NCI-H1105 (cell line): ENCODE data around the gene IDH1.
"Not testable (repeated sequence)": the region's sequence is repeated elsewhere in the genome, so short reads cannot be mapped to it uniquely, and the experiment has no call there.

Source experiments
- DNase-seq: peaks from one replicate; lab custom pipeline; 2025; lab: John Stamatoyannopoulos, UW

The IDH1 gene

GRCh38 chr2:208221873-208222272 is 33.0 kb downstream of the IDH1 start:
- not testable (repeated sequence) for DNase-seq

DNA sequence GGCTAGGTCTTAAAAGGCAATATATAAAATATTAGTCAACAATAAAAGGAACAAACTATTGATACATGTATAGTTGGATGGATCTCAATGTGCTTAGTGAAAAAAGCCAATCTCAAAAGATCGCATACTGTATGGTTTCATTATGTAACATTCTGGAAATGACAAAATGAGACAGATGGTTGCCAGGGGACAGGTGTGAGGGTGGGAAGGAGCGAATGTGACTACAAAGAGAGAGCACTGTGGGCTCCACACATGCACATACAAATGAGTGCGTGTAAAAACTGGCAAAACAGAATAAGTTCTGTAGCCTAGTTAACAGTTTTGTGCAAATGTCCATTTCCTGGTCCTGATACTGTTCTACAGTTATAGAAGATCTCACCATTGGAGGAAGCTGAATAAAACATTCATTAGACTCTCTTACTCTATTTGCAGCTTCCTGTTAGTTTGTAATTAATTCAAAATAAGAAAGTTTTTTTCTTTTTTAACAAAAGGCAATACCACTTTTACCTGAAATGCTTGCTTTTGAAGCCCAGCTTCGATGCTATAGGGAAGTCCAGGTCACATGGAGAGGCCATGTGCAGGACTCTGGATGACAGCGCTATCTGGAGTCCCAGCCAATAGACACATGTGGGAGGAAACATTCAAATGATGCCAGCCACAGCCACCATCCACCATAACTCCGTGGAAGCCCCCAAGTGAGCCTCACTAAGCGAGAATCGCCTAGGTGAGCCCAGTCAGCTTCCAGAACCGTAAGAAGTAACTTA is 44.0 kb downstream of the IDH1 start:
- DNase-seq = no peak

GRCh38 chr2:208208335-208209085 is 46.4 kb downstream of the IDH1 start:
- no peak for DNase-seq

DNA sequence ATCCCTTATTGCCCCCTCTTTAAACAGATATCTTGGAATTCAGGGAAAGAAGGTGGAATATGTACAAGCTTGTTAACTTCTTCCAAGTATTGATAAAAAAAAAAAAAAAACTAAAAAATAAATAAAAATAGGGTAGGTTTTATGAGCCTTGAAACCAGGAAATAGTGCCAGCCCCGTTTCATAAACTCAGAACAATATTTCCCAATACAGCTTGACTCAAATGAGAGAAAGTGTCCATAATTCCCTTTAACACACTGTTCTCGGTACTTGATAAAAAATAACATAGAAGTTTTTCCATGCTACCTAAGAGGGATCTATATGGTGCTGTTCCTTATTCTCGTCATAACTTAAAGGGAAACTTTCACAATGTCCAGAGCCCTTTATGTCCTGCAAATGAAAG is 47.1 kb downstream of the IDH1 start:
- no peak for DNase-seq

DNA sequence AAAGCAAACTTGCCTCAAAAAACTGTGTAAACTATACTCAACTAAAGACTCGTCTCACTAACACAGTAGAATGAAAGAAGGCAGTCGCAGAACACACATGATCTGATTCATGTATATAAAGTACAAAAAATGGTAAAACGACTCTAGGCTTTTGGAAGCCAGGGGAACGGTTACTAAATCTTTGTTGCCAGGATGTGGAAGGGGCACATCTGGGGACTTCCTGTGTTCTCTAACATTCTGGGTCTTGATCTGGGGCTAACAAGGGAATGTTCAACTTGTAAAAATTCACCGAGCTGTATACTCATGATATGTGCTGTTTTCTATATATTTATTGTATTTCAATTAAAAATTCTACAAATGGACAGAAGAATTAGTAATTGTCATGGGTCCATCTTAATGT is 50.7 kb downstream of the IDH1 start:
- DNase-seq = no peak

- DNase-seq = no peak
Measured at GRCh38 chr2:208195531-208195930, 59.3 kb downstream of the IDH1 start.

DNA sequence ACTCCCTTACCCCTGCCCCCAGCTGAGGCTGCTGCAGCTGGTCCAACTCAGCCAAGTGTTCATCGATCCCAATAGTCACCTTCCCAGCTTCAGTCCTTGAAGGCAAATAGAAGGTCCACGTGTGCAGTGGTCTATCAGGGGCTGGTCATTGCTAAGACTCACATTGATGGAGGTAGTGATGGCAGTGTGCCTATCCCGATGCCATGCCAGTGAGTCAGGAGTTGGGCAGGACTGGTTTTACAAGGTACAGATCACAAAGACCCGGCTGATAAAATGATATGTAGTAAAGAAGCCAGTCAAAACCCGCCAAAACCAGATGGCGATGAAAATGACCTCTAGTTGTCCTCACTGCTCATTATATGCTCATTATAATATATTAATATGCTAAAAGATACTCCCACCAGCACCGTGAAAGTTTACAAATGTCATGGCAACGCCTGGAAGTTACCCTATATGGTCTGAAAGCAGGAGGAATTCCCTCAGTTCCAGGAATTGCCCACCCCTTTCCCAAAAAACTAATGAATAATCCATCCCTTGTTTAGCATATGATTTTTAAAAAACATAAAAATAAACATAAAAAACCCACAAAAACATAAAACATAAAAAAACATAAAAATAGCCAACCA is 62.1 kb downstream of the IDH1 start:
- no peak for DNase-seq

DNA sequence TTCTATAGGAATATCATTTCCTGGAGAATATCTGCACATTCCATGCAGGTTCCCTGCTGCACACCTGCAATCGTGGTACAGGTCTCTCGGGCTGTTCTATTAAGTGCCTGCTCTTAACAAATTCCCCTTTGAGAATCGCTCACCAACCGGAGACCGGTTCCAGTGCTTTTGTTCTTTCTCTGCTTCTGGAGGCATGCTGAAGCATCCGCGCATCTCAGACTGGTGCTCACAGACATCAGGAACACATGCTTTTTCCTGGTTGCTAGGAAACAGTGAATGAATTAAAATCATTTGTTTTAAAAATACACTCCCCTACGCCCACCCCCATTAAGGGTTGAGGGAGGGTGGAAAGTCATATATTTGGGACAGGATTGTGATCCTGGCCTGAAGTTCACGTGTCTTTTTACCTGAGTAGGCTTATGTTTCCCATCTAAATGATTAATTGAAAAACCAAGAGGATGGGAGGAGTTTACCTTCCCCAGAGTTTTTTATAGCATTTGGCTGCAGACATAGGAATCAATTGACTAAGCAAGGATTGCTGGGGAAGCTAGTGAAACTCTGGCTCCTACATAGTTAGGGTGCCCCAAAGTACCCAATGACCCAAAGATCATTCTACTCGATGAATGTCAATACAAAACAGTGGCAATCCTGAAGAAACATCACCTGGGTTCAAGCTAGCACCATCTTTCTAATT is 64.9 kb downstream of the IDH1 start, which contains the start of gene C2orf80:
TSS of gene C2orf80 (minus strand) at position 221 of the 694 bp plus-strand sequence. CDS start 3,044 bp downstream, outside the sequence.
- no peak for DNase-seq

GRCh38 chr2:208189069-208189809 is 65.6 kb downstream of the IDH1 start:
- no peak for DNase-seq

DNA sequence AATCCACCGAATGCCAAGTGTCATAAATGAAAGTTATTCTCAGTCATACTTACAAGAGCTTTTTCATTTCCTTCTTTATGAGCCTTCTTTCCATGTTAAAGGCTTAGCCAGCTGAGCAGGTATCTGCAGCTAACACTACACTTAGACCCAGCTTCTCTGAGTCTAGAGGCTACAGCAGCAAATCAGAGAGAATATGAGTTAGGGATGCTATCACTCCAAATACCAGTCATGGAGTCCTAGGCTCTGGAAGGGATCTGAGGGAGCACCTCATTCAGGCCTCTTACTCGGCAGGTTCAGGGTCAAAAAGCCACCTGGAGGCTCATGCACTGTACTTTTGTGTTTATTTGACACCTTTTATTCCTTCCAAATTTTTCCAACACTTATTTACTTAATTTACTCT is 68.0 kb downstream of the IDH1 start:
- DNase-seq = no peak

- DNase-seq = no peak
Measured at GRCh38 chr2:208186465-208186864, 68.4 kb downstream of the IDH1 start.
